H1 (cell line): ENCODE measurements around the gene DEFB112. TPM values are rescaled to one million over a fixed set of nuclear protein-coding genes. Genes with fewer than 3 reads are reported as not detected.

Experiments used
- ASH2L ChIP-seq: fragments of 200-600, 300-600 bp; sonication (generic); IDR thresholded peaks from one replicate; pipeline ENCODE4 v1.7.1; 2017; ENCODE audit warnings: low read length
- ATF3 ChIP-seq: IDR thresholded peaks from 2 replicates; pipeline ENCODE4 v1.6.1; 2011; ENCODE audit warnings: low read depth, mild to moderate bottlenecking, low read length; ENCODE audit not compliant: insufficient read depth
- HDAC6 ChIP-seq: IDR thresholded peaks from one replicate; pipeline ENCODE4 v1.7.1; 2012; ENCODE audit warnings: low read depth, mild to moderate bottlenecking, inconsistent platforms, low read length, moderate library complexity
- KDM5A ChIP-seq: fragments of 200-600 bp; IDR thresholded peaks from 2 replicates; pipeline ENCODE4 v1.7.1; 2012; ENCODE audit warnings: mild to moderate bottlenecking, low read length, inconsistent platforms, mixed read lengths
- POLR2AphosphoS5 ChIP-seq: IDR thresholded peaks from 2 replicates; pipeline ENCODE4 v1.6.1; 2011; ENCODE audit warnings: low read depth, low read length
- polyA plus RNA-seq, 7 experiments: library from polyadenylated mRNA; depleted of rRNA in 3 of 7; stranded (reverse) in 5 of 7; unstranded in 2 of 7; fragments of >200 nt in 5 of 7; fragments of 200-250 nt in 2 of 7; gene quantifications; 1 replicate in 5 of 7; 2 replicates in 1 of 7; 4 replicates in 1 of 7; pipeline versions ENCODE4 v1.2.1 to v1.2.3, GENCODE V29; 2011 to 2013; ENCODE audit warnings: missing spikeins in 2 of 7, mixed read lengths in 2 of 7
- total RNA-seq: library from RNA; stranded (reverse); fragmentation: NEBNext Ultra II Directional; extraction: Animal tissue kit (Norgen Biotek cat#: 25700); gene quantifications from 2 replicates; pipeline ENCODE4 v1.2.1, GENCODE V29; 2021

Gene DEFB112
- total and polyA plus RNA-seq, 2 of the 8 experiments (the other 6 are each of a cell fraction or from before 2014, with no cell fraction given): not detected

- TF ChIP-seq KDM5A: no peak
- TF ChIP-seq POLR2AphosphoS5: no peak
- no peak for TF ChIP-seq ASH2L
- TF ChIP-seq ATF3: no peak
- no peak for TF ChIP-seq HDAC6
Measured at GRCh38 chr6:50062051-50062450, 12.3 kb upstream of the DEFB112 start (continued).
